Activated B cell treated with CpG ODN at 0.5 μM for 24 hours (primary cell): Measurements from ENCODE around the gene GALNTL6. TPM values are rescaled to one million over a fixed set of nuclear protein-coding genes. Genes with fewer than 3 reads are reported as not detected.

Source experiments
- ATAC-seq: fragments of 200-7000 bp; cut with Tn5 transposase; one replicate; pipeline ENCODE4 v1.10.0; 2021; ENCODE audit warnings: low read depth, mild to moderate bottlenecking, moderate library complexity
- CTCF ChIA-PET: fragments of 350-600 bp; sonication (Branson Sonifier 250); formaldehyde crosslinking; loops from one replicate; lab custom pipeline; 2021; ENCODE audit warnings: antibody characterized with exemption; lab: Charles Lee
- POLR2A ChIA-PET: fragments of 350-600 bp; sonication (Branson Sonifier 250); formaldehyde crosslinking; loops from one replicate; lab custom pipeline; 2021; ENCODE audit warnings: antibody characterized with exemption; lab: Charles Lee
- DNase-seq: peaks from one replicate; pipeline ENCODE4 v3.0.0; 2022
- H3K27ac Mint-ChIP-seq: one replicate; pipeline ENCODE4 v1.8.0; 2020; ENCODE audit warnings: mixed read lengths
- H3K27me3 Mint-ChIP-seq: one replicate; pipeline ENCODE4 v1.8.0; 2021; ENCODE audit warnings: mixed read lengths
- H3K36me3 Mint-ChIP-seq: one replicate; pipeline ENCODE4 v1.8.0; 2021; ENCODE audit warnings: low read depth, mixed read lengths
- H3K4me1 Mint-ChIP-seq: one replicate; pipeline ENCODE4 v1.8.0; 2021; ENCODE audit warnings: mixed read lengths
- H3K4me3 Mint-ChIP-seq: one replicate; pipeline ENCODE4 v1.8.0; 2020; ENCODE audit warnings: mild to moderate bottlenecking, mixed read lengths
- H3K9me3 Mint-ChIP-seq: one replicate; pipeline ENCODE4 v1.8.0; 2020; ENCODE audit warnings: mixed read lengths
- intact Hi-C: fragments of 100-400 bp; cut with micrococcal nuclease; formaldehyde crosslinking; loops from one replicate; pipeline ENCODE4 v1.15.1; 2024
- total RNA-seq: library from RNA; stranded (reverse); gene quantifications from 2 replicates; pipeline ENCODE4 v1.2.3, GENCODE V29; 2022
- TF ChIP-seq, protein P1 (sequence below): fragments of 200-600 bp; IDR thresholded peaks from one replicate; pipeline ENCODE4 v1.8.0; 2022; ENCODE audit warnings: antibody characterized with exemption, mild to moderate bottlenecking

The GALNTL6 gene
- total RNA-seq, 1 donor from 2014 or later = 0.20 TPM

DNA sequence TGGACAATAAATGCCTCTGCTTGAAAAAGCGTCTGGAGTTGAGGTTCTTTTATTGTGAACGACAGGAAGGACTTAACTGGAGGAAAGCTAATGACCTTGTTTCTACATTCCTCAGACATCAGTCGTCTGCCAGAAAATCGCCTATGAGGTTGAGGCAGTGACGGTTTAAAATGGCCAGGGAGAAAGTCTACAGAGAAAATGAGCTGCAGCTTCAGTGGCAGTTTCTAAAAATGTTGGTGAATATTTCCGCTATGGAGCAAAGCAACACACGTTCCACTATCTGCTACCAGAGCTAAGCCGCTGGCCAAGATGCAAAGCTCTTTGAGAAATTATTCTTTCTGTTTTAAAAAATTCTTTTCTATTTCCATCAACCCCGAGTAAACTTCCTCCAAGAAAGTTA, 1238.5 kb downstream of the GALNTL6 start:
- Mint-ChIP-seq H3K36me3 (no peaks in the 10 kb centered on the region), H3K4me3 (no peak overlapping the region), H3K27ac (no peak overlapping the region), H3K9me3 (no peaks in the 10 kb centered on the region), H3K27me3 (no peaks in the 10 kb centered on the region), H3K4me1 (no peaks in the 10 kb centered on the region)
- POLR2A ChIA-PET = no interaction called here
- CTCF ChIA-PET = no interaction called here
- intact Hi-C loops = no loop called here
- TF ChIP-seq, protein P1, sequence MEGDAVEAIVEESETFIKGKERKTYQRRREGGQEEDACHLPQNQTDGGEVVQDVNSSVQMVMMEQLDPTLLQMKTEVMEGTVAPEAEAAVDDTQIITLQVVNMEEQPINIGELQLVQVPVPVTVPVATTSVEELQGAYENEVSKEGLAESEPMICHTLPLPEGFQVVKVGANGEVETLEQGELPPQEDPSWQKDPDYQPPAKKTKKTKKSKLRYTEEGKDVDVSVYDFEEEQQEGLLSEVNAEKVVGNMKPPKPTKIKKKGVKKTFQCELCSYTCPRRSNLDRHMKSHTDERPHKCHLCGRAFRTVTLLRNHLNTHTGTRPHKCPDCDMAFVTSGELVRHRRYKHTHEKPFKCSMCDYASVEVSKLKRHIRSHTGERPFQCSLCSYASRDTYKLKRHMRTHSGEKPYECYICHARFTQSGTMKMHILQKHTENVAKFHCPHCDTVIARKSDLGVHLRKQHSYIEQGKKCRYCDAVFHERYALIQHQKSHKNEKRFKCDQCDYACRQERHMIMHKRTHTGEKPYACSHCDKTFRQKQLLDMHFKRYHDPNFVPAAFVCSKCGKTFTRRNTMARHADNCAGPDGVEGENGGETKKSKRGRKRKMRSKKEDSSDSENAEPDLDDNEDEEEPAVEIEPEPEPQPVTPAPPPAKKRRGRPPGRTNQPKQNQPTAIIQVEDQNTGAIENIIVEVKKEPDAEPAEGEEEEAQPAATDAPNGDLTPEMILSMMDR = no peak
- ATAC-seq (no peak), DNase-seq (no peak)

DNA sequence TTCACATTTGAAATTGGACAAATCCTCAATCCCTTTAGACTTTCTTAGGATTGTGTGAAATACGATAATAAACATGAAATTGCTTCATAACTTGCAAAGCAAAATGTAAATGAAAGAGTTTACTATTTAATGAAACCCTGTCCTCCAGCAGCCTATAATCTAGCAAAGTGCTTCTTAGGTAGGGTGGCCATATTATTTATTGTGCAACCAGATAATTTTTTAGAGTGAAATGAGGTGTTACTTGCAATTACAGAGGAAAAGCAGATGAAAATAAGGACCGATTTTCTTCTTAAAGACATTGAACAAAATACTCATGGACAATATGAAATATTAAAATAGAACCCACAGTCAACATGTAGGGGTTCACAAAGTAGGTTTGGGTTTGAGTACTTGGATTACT, 1239.2 kb downstream of the GALNTL6 start:
- TF ChIP-seq, protein P1 = no peak
- ATAC-seq (no peak), DNase-seq (no peak)
- Mint-ChIP-seq H3K4me3 (no peak overlapping the region), H3K27ac (no peak overlapping the region), H3K9me3 (no peaks in the 10 kb centered on the region), H3K36me3 (no peaks in the 10 kb centered on the region), H3K27me3 (no peaks in the 10 kb centered on the region), H3K4me1 (no peaks in the 10 kb centered on the region)
- intact Hi-C loops = no loop called here
- POLR2A ChIA-PET = no interaction called here
- CTCF ChIA-PET = no interaction called here

DNA sequence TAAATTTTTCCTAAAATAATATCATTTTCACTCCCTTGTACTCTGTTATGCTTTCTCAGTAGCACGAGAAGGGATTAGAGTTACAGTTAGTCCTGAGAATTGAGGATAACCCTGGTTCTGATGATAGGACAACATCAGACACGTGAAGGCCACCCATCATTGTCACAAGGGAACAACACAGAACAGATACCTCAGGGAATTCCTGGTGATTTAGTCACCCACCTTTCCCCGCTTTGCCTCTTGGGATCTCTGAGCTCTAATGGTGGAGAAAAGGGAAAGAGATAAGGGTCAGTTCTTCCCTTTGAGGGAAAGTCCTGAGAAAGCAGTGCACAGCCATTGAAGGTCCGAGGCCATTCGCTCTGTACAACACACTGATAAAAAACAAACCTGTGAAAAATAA, 1243.1 kb downstream of the GALNTL6 start:
- TF ChIP-seq, protein P1 = no peak
- Mint-ChIP-seq H3K27me3 (no peaks in the 10 kb centered on the region), H3K9me3 (no peaks in the 10 kb centered on the region), H3K4me3 (no peak overlapping the region), H3K4me1 (no peaks in the 10 kb centered on the region), H3K36me3 (no peaks in the 10 kb centered on the region), H3K27ac (no peak overlapping the region)
- CTCF ChIA-PET = interaction anchor here (1.4 kb wide), 1 partner anchor 245 kb away, joined by 3 read pairs; no protein-coding TSS in a partner anchor
- intact Hi-C loops = no loop called here
- ATAC-seq (no peak), DNase-seq (no peak)
- POLR2A ChIA-PET = no interaction called here

DNA sequence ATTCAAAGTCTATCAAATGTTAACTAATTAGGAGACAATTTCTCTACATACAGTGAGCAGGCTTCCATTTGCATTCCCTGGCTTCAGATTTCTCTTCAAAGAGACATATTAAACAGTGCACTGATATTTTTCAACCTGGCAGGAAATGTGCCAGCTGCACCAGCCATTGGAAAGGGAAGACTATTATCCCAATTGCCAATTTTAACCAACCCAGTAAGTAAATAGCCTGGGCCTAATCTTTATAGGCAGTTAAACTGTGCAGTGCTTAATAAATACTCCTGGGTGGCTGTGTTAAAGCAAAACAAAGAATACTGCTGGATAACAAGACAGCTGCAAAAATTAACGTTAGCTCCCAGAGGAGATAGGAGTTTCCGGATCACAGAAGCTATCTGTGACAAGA, 1243.5 kb downstream of the GALNTL6 start:
- ChIA-PET POLR2A (no interaction called here), CTCF (interaction anchor here (1.4 kb wide), 1 partner anchor 245 kb away, joined by 3 read pairs; no protein-coding TSS in a partner anchor)
- H3K9me3 Mint-ChIP-seq = no peaks in the 10 kb centered on the region
- H3K27ac Mint-ChIP-seq = no peak overlapping the region
- intact Hi-C loops = no loop called here
- H3K36me3 Mint-ChIP-seq = no peaks in the 10 kb centered on the region
- no peak for ATAC-seq
- no peaks in the 10 kb centered on the region for H3K4me1 Mint-ChIP-seq
- no peak overlapping the region for H3K4me3 Mint-ChIP-seq
- peaks cover 2% of the 10 kb centered on the region for H3K27me3 Mint-ChIP-seq
- TF ChIP-seq, protein P1 = no peak
- DNase-seq = no peak

DNA sequence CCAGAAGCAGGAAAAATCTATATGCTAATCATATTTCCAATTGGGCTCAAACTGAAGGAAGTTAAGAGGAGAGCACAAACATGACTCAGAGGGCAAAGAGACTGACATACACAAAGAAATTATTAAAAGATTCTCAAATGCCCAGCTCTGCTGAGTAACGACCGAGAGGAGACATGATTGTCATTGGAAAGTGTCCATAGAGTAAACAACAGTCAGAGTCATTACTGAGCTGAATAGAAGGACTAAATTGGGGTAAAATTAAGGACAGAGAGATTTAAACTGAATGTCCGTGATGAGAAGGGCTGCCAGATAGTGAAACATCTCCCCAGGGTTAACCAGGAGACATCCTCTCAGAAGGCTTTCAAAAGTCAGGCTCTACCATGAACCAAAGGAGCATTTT, 1244.2 kb downstream of the GALNTL6 start:
- ChIA-PET CTCF (interaction anchor here (1.4 kb wide), 1 partner anchor 244 kb away, joined by 3 read pairs; no protein-coding TSS in a partner anchor), POLR2A (no interaction called here)
- Mint-ChIP-seq H3K4me3 (no peak overlapping the region), H3K27ac (no peak overlapping the region), H3K4me1 (no peaks in the 10 kb centered on the region), H3K27me3 (peaks cover 2% of the 10 kb centered on the region), H3K9me3 (peaks cover 3% of the 10 kb centered on the region), H3K36me3 (no peaks in the 10 kb centered on the region)
- DNase-seq = no peak
- ATAC-seq = no peak
- intact Hi-C loops = no loop called here
- TF ChIP-seq, protein P1 = no peak
